Measurements from ENCODE around the gene ZP4.

GRCh38 chr1:237867380-237867888 is 23.3 kb downstream of the ZP4 start:
- no peak for TF ChIP-seq POLR2AphosphoS5 (IDR thresholded peaks at IDR 0.05)
- TF ChIP-seq, protein P1, sequence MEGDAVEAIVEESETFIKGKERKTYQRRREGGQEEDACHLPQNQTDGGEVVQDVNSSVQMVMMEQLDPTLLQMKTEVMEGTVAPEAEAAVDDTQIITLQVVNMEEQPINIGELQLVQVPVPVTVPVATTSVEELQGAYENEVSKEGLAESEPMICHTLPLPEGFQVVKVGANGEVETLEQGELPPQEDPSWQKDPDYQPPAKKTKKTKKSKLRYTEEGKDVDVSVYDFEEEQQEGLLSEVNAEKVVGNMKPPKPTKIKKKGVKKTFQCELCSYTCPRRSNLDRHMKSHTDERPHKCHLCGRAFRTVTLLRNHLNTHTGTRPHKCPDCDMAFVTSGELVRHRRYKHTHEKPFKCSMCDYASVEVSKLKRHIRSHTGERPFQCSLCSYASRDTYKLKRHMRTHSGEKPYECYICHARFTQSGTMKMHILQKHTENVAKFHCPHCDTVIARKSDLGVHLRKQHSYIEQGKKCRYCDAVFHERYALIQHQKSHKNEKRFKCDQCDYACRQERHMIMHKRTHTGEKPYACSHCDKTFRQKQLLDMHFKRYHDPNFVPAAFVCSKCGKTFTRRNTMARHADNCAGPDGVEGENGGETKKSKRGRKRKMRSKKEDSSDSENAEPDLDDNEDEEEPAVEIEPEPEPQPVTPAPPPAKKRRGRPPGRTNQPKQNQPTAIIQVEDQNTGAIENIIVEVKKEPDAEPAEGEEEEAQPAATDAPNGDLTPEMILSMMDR (IDR thresholded peaks at IDR 0.05): no peak
- no peak for TF ChIP-seq POLR2A (IDR thresholded peaks at IDR 0.05; ENCODE audit: low read depth)

All from esophagus muscularis mucosa (tissue), 3 donors.